ENCODE data around the gene KNOP1. TPM values are rescaled to one million over a fixed set of nuclear protein-coding genes. Genes with fewer than 3 reads are reported as not detected.
"Not testable (repeated sequence)": the region's sequence is repeated elsewhere in the genome, so short reads cannot be mapped to it uniquely, and the experiment has no call there.

KNOP1 gene
- total and polyA plus RNA-seq, 4 experiments from 2014 or later, result 4.0 to 16.6 (median 15.3) TPM

- H3K27me3 Mint-ChIP-seq, result no peaks in the 10 kb centered on the region
- H3K4me1 ChIP-seq (ENCODE audit: insufficient read depth, low read length), result no peaks in the 10 kb centered on the region
- CTCF ChIA-PET (ENCODE audit: partially characterized antibody), result no interaction called here
- H3K4me3 Mint-ChIP-seq, result no peak overlapping the region
- peak overlapping the region in 1 of 7 donors; percentile 49 for H3K27ac Mint-ChIP-seq
- H3K4me1 Mint-ChIP-seq, result peaks cover 0 to 3% (median 0%) of the 10 kb centered on the region in 4 donors
- H3K9me3 ChIP-seq (ENCODE audit: control insufficient read depth in 1 of 2, low read length in 2 of 2), result no peaks in the 10 kb centered on the region
- H3K4me3 ChIP-seq (ENCODE audit: low read length in 2 of 2), result no peak overlapping the region
- intact Hi-C loops (cut with micrococcal nuclease), result no loop called here
- no peak for DNase-seq
- no peak overlapping the region for H3K27ac ChIP-seq (ENCODE audit: low read depth, low read length)
- H3K27me3 ChIP-seq (ENCODE audit: insufficient read depth, low read length), result no peaks in the 10 kb centered on the region
- H3K36me3 Mint-ChIP-seq, result peaks cover 59% of the 10 kb centered on the region in 2 donors
- H3K9me3 Mint-ChIP-seq, result peaks cover 0 to 14% (median 4%) of the 10 kb centered on the region in 8 donors
- POLR2A ChIA-PET (ENCODE audit: partially characterized antibody), result no interaction called here
- peaks cover 9% of the 10 kb centered on the region for H3K36me3 ChIP-seq (ENCODE audit: insufficient read depth, low read length)
These were observed 37.1 kb downstream of the KNOP1 start for GRCh38 chr16:19680881-19681340.

GRCh38 chr16:19679281-19679680, 38.7 kb downstream of the KNOP1 start:
- H3K9me3 Mint-ChIP-seq; H3K4me1 ChIP-seq (ENCODE audit: insufficient read depth, low read length); DNase-seq; POLR2A ChIA-PET (ENCODE audit: partially characterized antibody); H3K4me1 Mint-ChIP-seq; H3K36me3 ChIP-seq (ENCODE audit: insufficient read depth, low read length); intact Hi-C loops (cut with micrococcal nuclease); H3K27me3 ChIP-seq (ENCODE audit: insufficient read depth, low read length); H3K27ac ChIP-seq (ENCODE audit: low read depth, low read length); H3K27ac Mint-ChIP-seq; H3K4me3 ChIP-seq (ENCODE audit: low read length in 2 of 2); H3K27me3 Mint-ChIP-seq; H3K9me3 ChIP-seq (ENCODE audit: control insufficient read depth in 1 of 2, low read length in 2 of 2): not testable (repeated sequence)
- H3K36me3 Mint-ChIP-seq, result peaks cover 53% of the 10 kb centered on the region in 2 donors
- CTCF ChIA-PET (ENCODE audit: partially characterized antibody), result interaction anchor here (1.0 kb wide), 1 partner anchor 16 kb away, joined by 3 read pairs; no protein-coding TSS in a partner anchor
- H3K4me3 Mint-ChIP-seq, result peak overlapping the region in 1 of 8 donors; percentile 36

- Mint-ChIP-seq H3K27ac (peak overlapping the region in 1 of 7 donors; percentile 59), H3K4me1 (peaks cover 0 to 3% (median 0%) of the 10 kb centered on the region in 4 donors), H3K4me3 (no peak overlapping the region), H3K36me3 (peaks cover 48 to 50% of the 10 kb centered on the region in 2 donors), H3K9me3 (peaks cover 0 to 4% (median under 1%) of the 10 kb centered on the region in 8 donors), H3K27me3 (no peaks in the 10 kb centered on the region)
- no peaks in the 10 kb centered on the region for H3K4me1 ChIP-seq (ENCODE audit: insufficient read depth, low read length)
- no peak overlapping the region for H3K27ac ChIP-seq (ENCODE audit: low read depth, low read length)
- peaks cover 4% of the 10 kb centered on the region for H3K36me3 ChIP-seq (ENCODE audit: insufficient read depth, low read length)
- no peak for DNase-seq
- CTCF ChIA-PET (ENCODE audit: partially characterized antibody), result no interaction called here
- H3K4me3 ChIP-seq (ENCODE audit: low read length in 2 of 2), result no peak overlapping the region
- POLR2A ChIA-PET (ENCODE audit: partially characterized antibody), result no interaction called here
- intact Hi-C loops (cut with micrococcal nuclease), result no loop called here
- H3K27me3 ChIP-seq (ENCODE audit: insufficient read depth, low read length), result no peaks in the 10 kb centered on the region
- no peaks in the 10 kb centered on the region for H3K9me3 ChIP-seq (ENCODE audit: control insufficient read depth in 1 of 2, low read length in 2 of 2)
These were observed 39.2 kb downstream of the KNOP1 start for GRCh38 chr16:19678804-19679203.

GRCh38 chr16:19677402-19677801, 40.6 kb downstream of the KNOP1 start:
- intact Hi-C loops (cut with micrococcal nuclease), result no loop called here
- Histone ChIP-seq H3K9me3 (ENCODE audit: control insufficient read depth in 1 of 2, low read length in 2 of 2) (no peaks in the 10 kb centered on the region), H3K27ac (ENCODE audit: low read depth, low read length) (no peak overlapping the region), H3K36me3 (ENCODE audit: insufficient read depth, low read length) (no peaks in the 10 kb centered on the region), H3K27me3 (ENCODE audit: insufficient read depth, low read length) (no peaks in the 10 kb centered on the region), H3K4me1 (ENCODE audit: insufficient read depth, low read length) (no peaks in the 10 kb centered on the region), H3K4me3 (ENCODE audit: low read length in 2 of 2) (no peak overlapping the region)
- no peak overlapping the region for H3K4me3 Mint-ChIP-seq
- H3K27me3 Mint-ChIP-seq, result no peaks in the 10 kb centered on the region
- H3K9me3 Mint-ChIP-seq, result peaks cover 0 to 1% (median 0%) of the 10 kb centered on the region in 8 donors
- peak overlapping the region in 2 of 7 donors; percentile 34 to 52 for H3K27ac Mint-ChIP-seq
- ChIA-PET CTCF (ENCODE audit: partially characterized antibody) (interaction anchor here (0.9 kb wide), 1 partner anchor 19 kb away, joined by 3 read pairs; no protein-coding TSS in a partner anchor), POLR2A (ENCODE audit: partially characterized antibody) (no interaction called here)
- H3K36me3 Mint-ChIP-seq, result peaks cover 40 to 48% of the 10 kb centered on the region in 2 donors
- H3K4me1 Mint-ChIP-seq, result peaks cover 0 to 3% (median 0%) of the 10 kb centered on the region in 4 donors
- DNase-seq, result no peak

- intact Hi-C loops (cut with micrococcal nuclease), result no loop called here
- Mint-ChIP-seq H3K27me3 (no peaks in the 10 kb centered on the region), H3K36me3 (peaks cover 37 to 46% of the 10 kb centered on the region in 2 donors), H3K4me1 (peaks cover 0 to 2% (median 0%) of the 10 kb centered on the region in 4 donors), H3K9me3 (no peaks in the 10 kb centered on the region), H3K27ac (peak overlapping the region in 1 of 7 donors; percentile 17), H3K4me3 (no peak overlapping the region)
- H3K4me1 ChIP-seq (ENCODE audit: insufficient read depth, low read length), result no peaks in the 10 kb centered on the region
- POLR2A ChIA-PET (ENCODE audit: partially characterized antibody), result interaction anchor here (1.2 kb wide), 1 partner anchor 12 kb away, joined by 3 read pairs; no protein-coding TSS in a partner anchor
- peaks cover 8% of the 10 kb centered on the region for H3K36me3 ChIP-seq (ENCODE audit: insufficient read depth, low read length)
- H3K27me3 ChIP-seq (ENCODE audit: insufficient read depth, low read length), result no peaks in the 10 kb centered on the region
- DNase-seq, result no peak
- H3K9me3 ChIP-seq (ENCODE audit: control insufficient read depth in 1 of 2, low read length in 2 of 2), result no peaks in the 10 kb centered on the region
- no peak overlapping the region for H3K4me3 ChIP-seq (ENCODE audit: low read length in 2 of 2)
- H3K27ac ChIP-seq (ENCODE audit: low read depth, low read length), result no peak overlapping the region
- CTCF ChIA-PET (ENCODE audit: partially characterized antibody), result interaction anchor here (1.0 kb wide), 1 partner anchor 10 kb away, joined by 3 read pairs; no protein-coding TSS in a partner anchor
These were observed 43.5 kb downstream of the KNOP1 start for GRCh38 chr16:19674485-19674884.

- H3K36me3 ChIP-seq (ENCODE audit: insufficient read depth, low read length), result peaks cover 19% of the 10 kb centered on the region
- intact Hi-C loops (cut with micrococcal nuclease), result no loop called here
- ChIA-PET POLR2A (ENCODE audit: partially characterized antibody) (no interaction called here), CTCF (ENCODE audit: partially characterized antibody) (interaction anchor here (1.9 kb wide), 1 partner anchor 24 kb away, joined by 5 read pairs; no protein-coding TSS in a partner anchor)
- no peak overlapping the region for H3K4me3 Mint-ChIP-seq
- no peaks in the 10 kb centered on the region for H3K9me3 ChIP-seq (ENCODE audit: control insufficient read depth in 1 of 2, low read length in 2 of 2)
- no peak for DNase-seq
- H3K27me3 Mint-ChIP-seq, result no peaks in the 10 kb centered on the region
- H3K27me3 ChIP-seq (ENCODE audit: insufficient read depth, low read length), result no peaks in the 10 kb centered on the region
- H3K4me1 Mint-ChIP-seq, result peaks cover 0 to 2% (median 0%) of the 10 kb centered on the region in 4 donors
- peak overlapping the region in 2 of 7 donors; percentile 29 to 32 for H3K27ac Mint-ChIP-seq
- H3K27ac ChIP-seq (ENCODE audit: low read depth, low read length), result no peak overlapping the region
- H3K4me3 ChIP-seq (ENCODE audit: low read length in 2 of 2), result no peak overlapping the region
- H3K4me1 ChIP-seq (ENCODE audit: insufficient read depth, low read length), result no peaks in the 10 kb centered on the region
- no peaks in the 10 kb centered on the region for H3K9me3 Mint-ChIP-seq
- peaks cover 37 to 58% of the 10 kb centered on the region in 2 donors for H3K36me3 Mint-ChIP-seq
These were observed 45.6 kb downstream of the KNOP1 start for GRCh38 chr16:19672378-19672777.

GRCh38 chr16:19666477-19666876, 51.5 kb downstream of the KNOP1 start:
- H3K27ac ChIP-seq (ENCODE audit: low read depth, low read length), result no peak overlapping the region
- Mint-ChIP-seq H3K27ac (no peak overlapping the region), H3K9me3 (peaks cover 0 to 5% (median 0%) of the 10 kb centered on the region in 8 donors), H3K36me3 (peaks cover 49 to 51% of the 10 kb centered on the region in 2 donors), H3K4me3 (no peak overlapping the region), H3K27me3 (no peaks in the 10 kb centered on the region), H3K4me1 (no peaks in the 10 kb centered on the region)
- no peaks in the 10 kb centered on the region for H3K4me1 ChIP-seq (ENCODE audit: insufficient read depth, low read length)
- ChIA-PET CTCF (ENCODE audit: partially characterized antibody) (no interaction called here), POLR2A (ENCODE audit: partially characterized antibody) (no interaction called here)
- intact Hi-C loops (cut with micrococcal nuclease), result no loop called here
- H3K9me3 ChIP-seq (ENCODE audit: control insufficient read depth in 1 of 2, low read length in 2 of 2), result no peaks in the 10 kb centered on the region
- peaks cover 19% of the 10 kb centered on the region for H3K36me3 ChIP-seq (ENCODE audit: insufficient read depth, low read length)
- DNase-seq, result no peak
- no peaks in the 10 kb centered on the region for H3K27me3 ChIP-seq (ENCODE audit: insufficient read depth, low read length)
- H3K4me3 ChIP-seq (ENCODE audit: low read length in 2 of 2), result no peak overlapping the region

All from CD4-positive, alpha-beta memory T cell (primary cell).